ENCODE results near the gene LGI4.

GRCh38 chr19:35164418-35164817 is 29.6 kb upstream of the LGI4 start:
- TF ChIP-seq TAF1 (IDR thresholded peaks at IDR 0.05; ENCODE audit: borderline replicate concordance, insufficient read depth, low read length) (no peak), REST (IDR thresholded peaks at IDR 0.05; ENCODE audit: insufficient read depth in 1 of 2, low read depth in 2 of 2, low read length in 2 of 2) (no peak), FOXP2 (optimal IDR thresholded peaks at IDR 0.05; ENCODE audit: borderline replicate concordance, extremely low read depth, extremely low read length, insufficient read depth) (no peak), POLR2AphosphoS5 (IDR thresholded peaks at IDR 0.05; ENCODE audit: low read depth, low read length) (no peak)
